Right atrium auricular region (tissue), 2 donors: Measurements from ENCODE around the gene NTN4. TPM values are rescaled to one million over a fixed set of nuclear protein-coding genes. Genes with fewer than 3 reads are reported as not detected.

Experiments
- DNase-seq: peaks from one replicate; pipeline ENCODE4 v3.0.0-alpha.2; 2019; ENCODE audit warnings: low spot score
- H3K27ac ChIP-seq, 2 donors: fragments of 200-600 bp; sonication (generic); 1 replicate in 1 of 2; 2 replicates in 1 of 2; pipeline ENCODE4 v1.5.1; 2016 to 2019
- H3K27me3 ChIP-seq, 2 donors: fragments of 200-600 bp; sonication (generic); one replicate each; pipeline versions ENCODE4 v1.5.1 to v1.6.0; 2017 to 2019
- H3K36me3 ChIP-seq: fragments of 200-600 bp; sonication (generic); one replicate; pipeline ENCODE4 v1.5.1; 2016
- H3K4me1 ChIP-seq, 2 donors: fragments of 200-600 bp; sonication (generic); one replicate each; pipeline versions ENCODE4 v1.5.1 to v1.6.0; 2017 to 2019
- H3K4me3 ChIP-seq, 2 donors: fragments of 200-600 bp; sonication (generic); 1 replicate in 1 of 2; 2 replicates in 1 of 2; pipeline ENCODE4 v1.5.1; 2017 to 2019; ENCODE audit warnings: mild to moderate bottlenecking in 1 of 2, moderate library complexity in 1 of 2
- H3K9me3 ChIP-seq, 2 donors: fragments of 200-600 bp; sonication (generic); one replicate each; pipeline ENCODE4 v1.5.1; 2019
- total RNA-seq, 2 donors: library from RNA; depleted of rRNA; stranded (reverse); fragments of >200 nt; gene quantifications; one replicate each; pipeline ENCODE4 v1.1.0, GENCODE V29; 2016
- TF ChIP-seq, protein P1 (sequence below), 2 donors: fragments of 200-600 bp; sonication (generic); IDR thresholded peaks; one replicate each; pipeline ENCODE4 v1.5.1; 2019; ENCODE audit warnings: antibody characterized with exemption in 2 of 2

NTN4 gene
- total RNA-seq, 2 donors from 2014 or later = 69.0 to 85.3 TPM

DNA sequence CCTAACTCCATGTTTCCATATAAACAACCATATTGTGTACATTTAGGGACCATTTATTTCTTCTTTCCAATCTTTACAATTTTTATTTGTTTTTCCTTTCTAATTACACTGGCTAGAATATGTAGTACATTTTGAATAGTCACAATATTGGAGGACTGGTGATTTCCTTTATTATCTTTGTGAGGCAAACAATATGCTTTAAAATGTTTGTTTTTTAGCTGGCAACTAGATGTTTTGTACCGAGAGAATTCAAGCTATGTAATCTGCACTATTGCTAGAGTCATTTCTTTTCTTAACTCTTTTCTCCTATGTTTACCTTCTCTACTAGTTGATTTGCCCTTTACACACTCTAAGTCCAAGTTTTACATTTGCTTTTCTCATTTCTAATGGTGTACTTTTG lies 13.3 kb upstream of the NTN4 start:
- no peaks in the 10 kb centered on the region for H3K9me3 ChIP-seq
- H3K27ac ChIP-seq = no peak overlapping the region
- TF ChIP-seq, protein P1, sequence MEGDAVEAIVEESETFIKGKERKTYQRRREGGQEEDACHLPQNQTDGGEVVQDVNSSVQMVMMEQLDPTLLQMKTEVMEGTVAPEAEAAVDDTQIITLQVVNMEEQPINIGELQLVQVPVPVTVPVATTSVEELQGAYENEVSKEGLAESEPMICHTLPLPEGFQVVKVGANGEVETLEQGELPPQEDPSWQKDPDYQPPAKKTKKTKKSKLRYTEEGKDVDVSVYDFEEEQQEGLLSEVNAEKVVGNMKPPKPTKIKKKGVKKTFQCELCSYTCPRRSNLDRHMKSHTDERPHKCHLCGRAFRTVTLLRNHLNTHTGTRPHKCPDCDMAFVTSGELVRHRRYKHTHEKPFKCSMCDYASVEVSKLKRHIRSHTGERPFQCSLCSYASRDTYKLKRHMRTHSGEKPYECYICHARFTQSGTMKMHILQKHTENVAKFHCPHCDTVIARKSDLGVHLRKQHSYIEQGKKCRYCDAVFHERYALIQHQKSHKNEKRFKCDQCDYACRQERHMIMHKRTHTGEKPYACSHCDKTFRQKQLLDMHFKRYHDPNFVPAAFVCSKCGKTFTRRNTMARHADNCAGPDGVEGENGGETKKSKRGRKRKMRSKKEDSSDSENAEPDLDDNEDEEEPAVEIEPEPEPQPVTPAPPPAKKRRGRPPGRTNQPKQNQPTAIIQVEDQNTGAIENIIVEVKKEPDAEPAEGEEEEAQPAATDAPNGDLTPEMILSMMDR (IDR thresholded peaks at IDR 0.05) = no peak
- no peaks in the 10 kb centered on the region for H3K27me3 ChIP-seq
- H3K4me3 ChIP-seq = no peak overlapping the region
- no peak for DNase-seq
- H3K36me3 ChIP-seq = no peaks in the 10 kb centered on the region
- H3K4me1 ChIP-seq = no peaks in the 10 kb centered on the region

- H3K27me3 ChIP-seq = no peaks in the 10 kb centered on the region
- no peaks in the 10 kb centered on the region for H3K9me3 ChIP-seq
- H3K36me3 ChIP-seq = no peaks in the 10 kb centered on the region
- no peak overlapping the region for H3K4me3 ChIP-seq
- DNase-seq = no peak
- TF ChIP-seq, protein P1 (IDR thresholded peaks at IDR 0.05) = no peak
- H3K4me1 ChIP-seq = no peaks in the 10 kb centered on the region
- H3K27ac ChIP-seq = peak overlapping the region in 1 of 2 donors; percentile 11
Observed at GRCh38 chr12:95802482-95803270, 12.1 kb upstream of the NTN4 start.

DNA sequence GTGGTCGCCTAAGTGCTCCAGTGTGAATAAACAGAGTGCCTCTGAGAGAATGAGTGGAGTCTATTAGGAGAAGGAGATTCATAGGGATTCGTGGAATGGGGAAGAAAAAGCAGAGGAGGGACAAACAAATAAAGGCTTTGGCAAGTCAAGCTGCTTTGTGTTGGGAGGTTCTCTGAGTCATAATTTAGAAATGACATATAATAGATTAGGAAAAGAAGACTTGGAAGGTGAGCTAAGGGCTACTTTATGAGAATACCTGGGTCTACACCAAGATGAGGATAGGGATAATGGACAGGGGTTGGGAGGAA lies 6.4 kb upstream of the NTN4 start:
- Histone ChIP-seq H3K36me3 (no peaks in the 10 kb centered on the region), H3K27ac (no peak overlapping the region), H3K27me3 (no peaks in the 10 kb centered on the region), H3K4me1 (no peaks in the 10 kb centered on the region), H3K9me3 (no peaks in the 10 kb centered on the region), H3K4me3 (no peak overlapping the region)
- DNase-seq = no peak
- TF ChIP-seq, protein P1 (IDR thresholded peaks at IDR 0.05) = no peak

- no peak for DNase-seq
- H3K36me3 ChIP-seq = no peaks in the 10 kb centered on the region
- H3K4me1 ChIP-seq = peaks cover 0 to 3% of the 10 kb centered on the region in 2 donors
- H3K27ac ChIP-seq = no peak overlapping the region
- TF ChIP-seq, protein P1 (IDR thresholded peaks at IDR 0.05) = no peak
- no peak overlapping the region for H3K4me3 ChIP-seq
- H3K27me3 ChIP-seq = no peaks in the 10 kb centered on the region
- no peaks in the 10 kb centered on the region for H3K9me3 ChIP-seq
Observed at GRCh38 chr12:95796225-95796981, 5.8 kb upstream of the NTN4 start.

- Histone ChIP-seq H3K4me1 (peaks cover 0 to 38% of the 10 kb centered on the region in 2 donors), H3K27me3 (no peaks in the 10 kb centered on the region), H3K27ac (peak overlapping the region; percentile 89 to 93), H3K4me3 (peak overlapping the region; percentile 86 to 90), H3K36me3 (peaks cover 4% of the 10 kb centered on the region), H3K9me3 (no peaks in the 10 kb centered on the region)
- DNase-seq = no peak
- TF ChIP-seq, protein P1 (IDR thresholded peaks at IDR 0.05) = no peak
Observed at GRCh38 chr12:95790917-95791849, 619 bp upstream of the NTN4 start.
